ENCODE results near the gene ZNF615.

Gene ZNF615

GRCh38 chr19:51944798-51945552 is 63.0 kb downstream of the ZNF615 start:
- TF ChIP-seq CTCF (conservative IDR thresholded peaks at IDR 0.05): no peak
- TF ChIP-seq ZFX (IDR thresholded peaks at IDR 0.05): no peak
- no peak overlapping the region for H3K27ac ChIP-seq

Data from C4-2B (cell line).